ENCODE measurements around the gene IPMK. TPM values are rescaled to one million over a fixed set of nuclear protein-coding genes. Genes with fewer than 3 reads are reported as not detected.

The IPMK gene
- total RNA-seq, 1 experiment from 2014 or later: 15.8 TPM

DNA sequence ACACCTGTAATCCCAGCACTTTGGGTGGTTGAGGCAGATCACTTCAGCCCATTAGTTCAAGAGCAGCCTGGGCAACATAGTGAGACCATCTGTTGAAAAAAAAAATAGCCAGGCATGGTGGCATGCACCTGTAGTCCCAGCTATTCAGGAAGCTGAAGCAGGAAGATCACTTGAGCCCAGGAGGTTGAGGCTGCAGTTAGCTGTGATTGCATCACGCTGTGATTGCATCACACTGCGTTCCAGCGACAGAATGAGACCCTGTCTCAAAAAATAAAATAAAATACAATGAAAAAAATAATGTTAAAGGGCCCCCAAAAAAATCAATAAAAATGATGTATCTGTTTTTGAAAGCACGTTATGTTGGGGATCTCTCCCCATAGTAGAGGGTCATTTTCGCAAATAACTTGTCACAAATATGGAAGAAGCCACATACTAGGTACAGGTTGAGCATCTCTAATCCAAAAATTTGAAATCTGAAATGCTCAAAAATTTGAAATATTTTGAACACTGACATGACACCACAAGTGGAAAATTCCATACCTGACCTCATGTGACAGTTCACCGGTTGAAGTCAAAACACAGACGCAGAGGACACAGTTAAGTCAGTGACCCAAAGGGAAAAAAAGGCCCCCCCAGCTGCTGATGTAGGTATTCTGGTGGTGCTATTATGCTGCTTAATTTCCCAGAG lies 10.7 kb upstream of the IPMK start:
- Histone ChIP-seq H3K27me3 (ENCODE audit: control insufficient read depth, insufficient read depth, low read length) (no peaks in the 10 kb centered on the region), H3K36me3 (replicated peaks; ENCODE audit: control insufficient read depth, insufficient read depth, low read length) (peaks cover 3% of the 10 kb centered on the region; the same call in 1 of the 2 replicates), H3K4me3 (ENCODE audit: insufficient read depth, low read depth, low read length) (no peak overlapping the region)
- DNase-seq: no peak

DNA sequence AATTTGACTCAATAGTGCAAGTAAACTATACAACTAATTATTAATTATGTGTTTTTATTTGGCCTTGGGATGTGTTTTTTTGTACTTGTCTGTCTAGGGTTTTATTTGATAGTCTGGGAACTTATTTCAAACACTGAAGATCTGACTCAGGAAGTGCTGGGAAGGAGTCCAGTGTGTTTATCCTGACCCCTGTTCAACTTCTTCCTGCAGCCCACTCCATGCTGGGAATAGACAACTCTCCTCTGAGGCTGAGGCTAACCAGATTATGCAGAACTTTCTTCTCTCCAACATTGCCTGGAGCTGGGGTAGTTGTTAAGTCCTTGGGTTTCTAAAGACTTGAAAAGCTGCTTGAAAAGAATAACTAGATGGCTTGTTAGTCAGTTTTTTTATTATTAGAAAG lies 8.2 kb upstream of the IPMK start:
- Histone ChIP-seq H3K36me3 (replicated peaks; ENCODE audit: control insufficient read depth, insufficient read depth, low read length) (peaks cover 3% of the 10 kb centered on the region; the same call in 1 of the 2 replicates), H3K4me3 (ENCODE audit: insufficient read depth, low read depth, low read length) (no peak overlapping the region), H3K27me3 (ENCODE audit: control insufficient read depth, insufficient read depth, low read length) (no peaks in the 10 kb centered on the region)
- DNase-seq: no peak

DNA sequence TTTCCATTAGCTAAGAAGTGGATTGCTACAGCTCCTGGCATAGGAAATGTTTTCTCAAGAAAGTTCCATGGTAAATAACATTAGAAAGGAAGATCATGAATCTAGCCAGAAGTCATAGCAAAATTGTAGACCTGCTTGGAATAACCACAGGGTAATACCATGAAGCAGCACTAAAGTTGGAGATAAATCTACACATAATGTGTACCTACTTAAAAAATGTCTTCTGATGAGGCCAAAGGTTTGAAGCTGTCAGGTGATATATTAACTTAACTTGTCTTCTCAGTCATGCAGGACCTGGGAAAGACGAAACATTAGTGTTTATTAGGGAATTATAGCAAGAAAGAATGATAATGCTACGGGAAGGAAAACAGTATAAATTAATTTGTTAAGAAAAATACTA lies 7.6 kb upstream of the IPMK start:
- Histone ChIP-seq H3K36me3 (replicated peaks; ENCODE audit: control insufficient read depth, insufficient read depth, low read length) (peaks cover 3% of the 10 kb centered on the region; the same call in 1 of the 2 replicates), H3K27me3 (ENCODE audit: control insufficient read depth, insufficient read depth, low read length) (no peaks in the 10 kb centered on the region), H3K4me3 (ENCODE audit: insufficient read depth, low read depth, low read length) (no peak overlapping the region)
- no peak for DNase-seq

DNA sequence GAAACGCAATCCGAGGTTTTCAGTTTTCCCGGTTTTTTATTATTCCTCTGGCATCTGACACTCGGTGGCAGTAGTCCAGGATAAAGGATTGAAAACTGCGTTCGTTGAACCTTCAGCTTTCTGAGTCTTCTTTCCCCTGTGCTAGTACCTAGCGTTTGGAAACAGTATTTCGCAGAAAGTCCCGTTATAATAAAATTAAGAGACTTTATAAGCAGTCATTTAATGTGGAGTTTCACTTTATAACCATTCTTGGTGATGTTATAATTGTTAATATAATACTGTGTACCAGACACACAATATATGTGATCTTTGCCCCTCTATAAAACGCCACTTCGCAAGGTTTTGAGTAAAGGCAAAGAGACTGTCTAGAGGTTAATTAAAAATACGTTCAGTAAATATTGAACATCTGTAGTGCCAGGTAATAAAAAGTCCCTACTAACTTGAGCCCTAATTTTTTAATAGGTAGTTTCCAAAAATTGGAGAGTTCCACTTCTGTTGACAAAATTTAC lies 2.1 kb upstream of the IPMK start:
- Histone ChIP-seq H3K4me3 (ENCODE audit: insufficient read depth, low read depth, low read length) (peak overlapping the region; percentile 81), H3K36me3 (replicated peaks; ENCODE audit: control insufficient read depth, insufficient read depth, low read length) (no peaks in the 10 kb centered on the region), H3K27me3 (ENCODE audit: control insufficient read depth, insufficient read depth, low read length) (no peaks in the 10 kb centered on the region)
- no peak for DNase-seq

DNA sequence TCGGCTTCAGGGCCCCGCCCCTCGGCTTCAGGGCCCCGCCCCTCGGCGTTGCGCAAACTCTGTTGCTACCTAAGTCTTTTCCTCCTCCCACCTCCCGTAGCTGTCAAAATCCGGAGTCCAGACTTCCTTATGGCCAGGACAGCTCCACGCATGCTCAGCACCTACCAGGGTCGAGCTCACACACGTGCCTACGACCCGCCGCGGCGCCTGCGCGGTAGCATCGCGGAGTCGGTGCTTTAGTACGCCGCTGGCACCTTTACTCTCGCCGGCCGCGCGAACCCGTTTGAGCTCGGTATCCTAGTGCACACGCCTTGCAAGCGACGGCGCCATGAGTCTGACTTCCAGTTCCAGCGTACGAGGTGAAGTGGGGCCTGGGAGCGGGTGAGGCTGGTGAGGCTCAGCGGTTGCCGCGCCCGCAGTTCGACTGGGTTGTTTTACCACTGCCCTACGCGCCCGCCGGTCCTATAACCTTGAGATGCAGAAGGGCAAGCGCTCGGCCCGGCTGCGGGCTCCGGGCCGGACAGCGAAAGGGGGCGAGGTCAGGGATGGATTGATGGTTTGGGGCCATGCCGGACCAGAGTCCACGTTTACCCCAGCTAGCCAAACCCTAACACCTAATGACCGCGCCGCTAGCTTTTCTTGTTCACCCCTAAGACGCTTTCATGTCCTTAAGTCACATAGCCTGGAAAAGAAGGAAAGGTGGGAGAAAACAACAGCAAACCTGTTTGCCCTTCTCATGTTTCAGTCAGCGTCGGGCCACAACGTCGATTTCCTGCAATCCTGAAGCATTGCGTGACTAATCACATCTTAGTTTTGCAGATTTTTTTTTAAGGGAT lies 1.5 kb upstream of the IPMK start, which contains the start of gene CISD1:
TSS of gene CISD1 (plus strand) at position 217 of the 836 bp plus-strand sequence. CDS start at position 329, 112 bp downstream.
- Histone ChIP-seq H3K27me3 (ENCODE audit: control insufficient read depth, insufficient read depth, low read length) (no peaks in the 10 kb centered on the region), H3K4me3 (ENCODE audit: insufficient read depth, low read depth, low read length) (peak within 1 kb of the TSS; percentile 87), H3K36me3 (replicated peaks; ENCODE audit: control insufficient read depth, insufficient read depth, low read length) (no peaks in the 10 kb centered on the region)
- peak; percentile 95 for DNase-seq

DNA sequence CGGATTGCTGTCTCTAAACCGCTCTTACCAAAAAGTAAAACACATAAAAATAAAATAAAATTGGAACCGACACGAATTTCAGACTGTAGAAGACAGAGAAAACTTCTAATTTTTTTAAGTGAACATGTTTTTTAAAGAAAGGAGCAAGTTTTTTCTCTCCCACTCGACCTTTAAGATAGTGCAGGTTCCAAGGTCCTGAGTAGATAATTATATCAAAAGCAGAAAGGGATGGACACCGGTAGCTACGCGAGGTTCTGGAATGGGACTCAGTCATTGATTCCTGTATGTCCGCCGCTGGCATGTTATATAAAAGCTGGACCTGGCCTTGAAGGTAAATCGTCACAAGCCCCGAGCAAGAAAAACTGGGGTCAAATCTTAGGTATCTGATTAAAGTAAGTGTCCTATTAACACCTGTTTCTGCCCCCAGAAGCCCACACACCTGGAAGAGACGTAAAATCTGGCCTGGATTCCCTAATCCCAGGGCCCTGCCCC lies 806 bp upstream of the IPMK start:
- H3K4me3 ChIP-seq (ENCODE audit: insufficient read depth, low read depth, low read length): peak overlapping the region; percentile 87
- H3K27me3 ChIP-seq (ENCODE audit: control insufficient read depth, insufficient read depth, low read length): no peaks in the 10 kb centered on the region
- DNase-seq: no peak
- H3K36me3 ChIP-seq (replicated peaks; ENCODE audit: control insufficient read depth, insufficient read depth, low read length): no peaks in the 10 kb centered on the region

DNA sequence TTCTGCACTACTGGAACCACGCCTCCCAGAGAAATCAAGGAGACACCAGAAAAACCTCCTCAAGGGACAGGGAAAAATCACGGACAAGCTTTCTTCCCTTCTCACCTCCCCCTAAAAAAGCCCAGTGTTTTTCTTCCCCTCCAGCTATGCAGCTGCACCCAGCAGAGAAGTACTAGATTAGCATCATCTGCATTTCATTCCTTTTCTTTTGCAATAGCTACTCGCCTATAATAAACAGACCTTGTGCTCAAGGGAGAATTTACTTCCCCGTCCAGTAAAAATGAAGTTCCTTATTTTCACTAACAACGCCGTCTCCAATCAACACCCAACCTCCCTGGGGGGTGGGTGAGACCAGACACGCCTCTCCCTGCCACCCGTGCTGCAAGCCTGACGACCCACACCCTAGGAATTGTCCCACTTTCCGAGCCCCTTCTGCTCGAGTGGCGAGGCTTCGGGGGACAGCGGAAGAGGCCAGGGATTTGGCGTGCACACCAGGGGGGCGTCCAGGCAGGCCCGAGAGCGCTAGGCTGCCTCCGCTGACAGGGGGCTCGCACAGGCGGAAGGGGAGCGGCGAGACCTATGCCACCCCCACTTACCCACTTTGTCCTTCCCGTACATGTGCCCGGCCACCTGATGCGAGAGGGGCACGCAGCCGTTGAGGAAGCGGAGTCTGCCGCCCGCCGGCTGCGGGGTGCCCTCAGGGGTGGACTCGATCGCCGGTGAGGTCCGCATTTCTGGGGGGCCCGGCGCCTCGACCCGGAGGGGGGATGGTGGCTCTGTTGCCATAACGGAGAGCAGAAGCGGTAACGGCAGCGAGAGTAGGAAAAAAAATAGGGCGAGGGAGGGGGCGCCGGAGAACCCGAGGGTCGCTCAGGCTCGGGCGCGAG lies 625 bp downstream of the IPMK start:
- Histone ChIP-seq H3K4me3 (ENCODE audit: insufficient read depth, low read depth, low read length) (peak overlapping the region; percentile 87), H3K36me3 (replicated peaks; ENCODE audit: control insufficient read depth, insufficient read depth, low read length) (no peaks in the 10 kb centered on the region), H3K27me3 (ENCODE audit: control insufficient read depth, insufficient read depth, low read length) (no peaks in the 10 kb centered on the region)
- peak; percentile 64 for DNase-seq

DNA sequence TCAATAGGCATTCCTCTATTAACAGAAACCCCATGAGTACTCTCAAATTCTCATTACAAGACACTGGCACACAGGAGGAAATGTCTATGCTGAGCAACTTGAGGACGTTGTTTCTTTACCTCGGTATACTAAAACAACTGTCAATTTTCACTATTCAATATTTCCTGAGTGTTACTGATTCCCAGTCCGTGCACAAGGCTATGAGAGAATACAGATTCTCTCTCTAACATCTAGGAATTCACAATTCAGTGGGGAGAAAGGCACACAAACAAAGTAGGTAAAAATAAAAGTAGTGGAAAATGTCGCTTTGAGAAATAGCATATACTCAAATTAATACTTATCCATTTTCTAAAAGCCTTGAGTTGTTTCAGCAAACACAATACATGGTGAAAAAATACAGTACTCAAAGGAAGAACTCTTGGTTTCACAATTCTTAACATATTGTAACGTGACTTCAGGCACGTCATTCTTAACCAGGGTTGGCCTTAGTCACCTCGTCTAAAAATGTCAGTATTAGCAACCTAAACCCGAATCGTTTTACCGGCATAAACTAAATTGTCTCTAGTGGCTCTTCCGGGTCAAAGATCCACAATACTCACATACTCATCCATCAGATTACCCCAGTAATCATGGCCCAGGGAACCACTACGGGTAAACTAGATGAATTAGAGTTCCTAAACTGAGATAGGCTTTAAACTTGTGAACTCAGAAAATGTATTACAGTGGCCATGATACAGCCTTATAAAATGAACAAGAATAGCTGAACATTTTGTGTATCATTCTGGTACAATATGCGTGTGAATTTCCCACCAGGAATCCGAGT lies 1.5 kb downstream of the IPMK start:
- H3K36me3 ChIP-seq (replicated peaks; ENCODE audit: control insufficient read depth, insufficient read depth, low read length): no peaks in the 10 kb centered on the region
- no peak for DNase-seq
- H3K4me3 ChIP-seq (ENCODE audit: insufficient read depth, low read depth, low read length): peak overlapping the region; percentile 87
- no peaks in the 10 kb centered on the region for H3K27me3 ChIP-seq (ENCODE audit: control insufficient read depth, insufficient read depth, low read length)

DNA sequence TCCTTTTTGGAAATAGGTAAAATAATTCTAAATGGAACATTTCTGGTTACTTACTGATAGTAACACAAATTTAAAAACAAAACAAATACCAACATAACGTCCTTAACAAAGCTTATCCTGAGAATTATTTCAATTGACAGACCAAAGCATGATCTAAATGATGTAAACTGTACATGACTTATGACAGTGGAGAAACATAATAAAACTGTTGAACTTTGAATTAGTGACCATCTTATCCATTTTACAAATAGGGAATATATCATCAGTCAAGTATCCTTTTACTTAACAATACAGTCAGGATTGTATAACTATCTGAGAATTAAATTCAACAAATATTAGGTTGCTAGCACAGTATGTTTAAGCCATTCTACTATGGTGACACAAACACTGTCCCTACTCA lies 2.4 kb downstream of the IPMK start:
- H3K36me3 ChIP-seq (replicated peaks; ENCODE audit: control insufficient read depth, insufficient read depth, low read length): no peaks in the 10 kb centered on the region
- no peak for DNase-seq
- no peaks in the 10 kb centered on the region for H3K27me3 ChIP-seq (ENCODE audit: control insufficient read depth, insufficient read depth, low read length)
- H3K4me3 ChIP-seq (ENCODE audit: insufficient read depth, low read depth, low read length): no peak overlapping the region; the same call in 1 of the 2 replicates

DNA sequence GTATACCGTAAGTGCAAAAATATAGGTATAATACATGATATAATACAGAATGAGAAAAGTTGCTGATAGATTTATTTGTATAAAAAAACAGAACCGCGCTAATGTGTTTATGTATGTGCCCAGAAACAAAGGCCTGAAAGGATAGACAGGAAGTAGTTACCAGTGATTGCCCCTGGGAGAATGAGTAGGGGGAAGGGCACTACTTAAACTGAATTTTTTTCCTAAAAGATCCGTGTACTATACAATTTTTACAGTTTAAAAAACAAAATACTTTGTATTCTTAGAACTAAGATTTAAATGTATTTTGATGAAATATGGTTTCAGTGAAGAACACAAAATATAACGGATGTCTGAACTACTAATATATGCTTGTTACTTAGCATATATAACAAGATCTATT lies 2.9 kb downstream of the IPMK start:
- Histone ChIP-seq H3K36me3 (replicated peaks; ENCODE audit: control insufficient read depth, insufficient read depth, low read length) (no peaks in the 10 kb centered on the region), H3K27me3 (ENCODE audit: control insufficient read depth, insufficient read depth, low read length) (no peaks in the 10 kb centered on the region), H3K4me3 (ENCODE audit: insufficient read depth, low read depth, low read length) (no peak overlapping the region; the same call in 1 of the 2 replicates)
- no peak for DNase-seq

DNA sequence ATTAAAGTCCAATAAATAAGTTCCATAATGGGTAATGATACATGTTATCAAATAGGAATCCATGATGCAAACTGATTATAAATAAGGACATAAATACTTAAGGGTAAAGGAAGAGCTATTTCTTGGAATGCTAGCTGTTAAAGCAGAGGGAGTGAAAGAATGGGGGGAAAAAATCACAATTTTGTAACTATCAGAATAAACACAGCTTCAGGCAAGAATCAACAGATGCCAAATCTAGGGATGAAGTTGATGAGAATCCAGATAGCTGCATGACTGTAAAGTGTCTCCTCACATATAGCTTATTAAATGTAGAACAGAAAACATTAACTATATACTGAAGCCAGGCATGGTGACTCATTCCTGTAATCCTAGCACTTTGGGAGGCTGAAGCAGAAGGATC lies 4.9 kb downstream of the IPMK start:
- Histone ChIP-seq H3K36me3 (replicated peaks; ENCODE audit: control insufficient read depth, insufficient read depth, low read length) (no peaks in the 10 kb centered on the region), H3K27me3 (ENCODE audit: control insufficient read depth, insufficient read depth, low read length) (no peaks in the 10 kb centered on the region), H3K4me3 (ENCODE audit: insufficient read depth, low read depth, low read length) (no peak overlapping the region)
- DNase-seq: no peak

DNA sequence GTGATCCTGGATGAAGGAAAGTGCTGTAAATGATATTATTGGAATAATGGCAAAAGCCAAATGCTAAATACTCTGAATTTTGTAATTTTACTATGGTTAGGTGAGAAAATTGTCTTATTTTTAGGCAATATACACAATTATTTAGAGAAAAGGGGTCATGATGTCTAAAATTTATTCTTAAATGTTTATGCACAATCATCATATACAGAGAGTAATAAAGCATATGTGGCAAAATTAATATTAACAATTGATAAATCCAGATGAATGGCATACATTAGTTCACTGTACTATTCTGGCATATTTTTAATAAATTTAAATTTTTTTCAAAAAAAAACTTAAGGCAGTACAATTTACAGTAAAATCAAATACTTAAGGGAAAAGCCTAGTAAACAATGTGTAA lies 7.4 kb downstream of the IPMK start:
- no peaks in the 10 kb centered on the region for H3K36me3 ChIP-seq (replicated peaks; ENCODE audit: control insufficient read depth, insufficient read depth, low read length)
- H3K4me3 ChIP-seq (ENCODE audit: insufficient read depth, low read depth, low read length): no peak overlapping the region

DNA sequence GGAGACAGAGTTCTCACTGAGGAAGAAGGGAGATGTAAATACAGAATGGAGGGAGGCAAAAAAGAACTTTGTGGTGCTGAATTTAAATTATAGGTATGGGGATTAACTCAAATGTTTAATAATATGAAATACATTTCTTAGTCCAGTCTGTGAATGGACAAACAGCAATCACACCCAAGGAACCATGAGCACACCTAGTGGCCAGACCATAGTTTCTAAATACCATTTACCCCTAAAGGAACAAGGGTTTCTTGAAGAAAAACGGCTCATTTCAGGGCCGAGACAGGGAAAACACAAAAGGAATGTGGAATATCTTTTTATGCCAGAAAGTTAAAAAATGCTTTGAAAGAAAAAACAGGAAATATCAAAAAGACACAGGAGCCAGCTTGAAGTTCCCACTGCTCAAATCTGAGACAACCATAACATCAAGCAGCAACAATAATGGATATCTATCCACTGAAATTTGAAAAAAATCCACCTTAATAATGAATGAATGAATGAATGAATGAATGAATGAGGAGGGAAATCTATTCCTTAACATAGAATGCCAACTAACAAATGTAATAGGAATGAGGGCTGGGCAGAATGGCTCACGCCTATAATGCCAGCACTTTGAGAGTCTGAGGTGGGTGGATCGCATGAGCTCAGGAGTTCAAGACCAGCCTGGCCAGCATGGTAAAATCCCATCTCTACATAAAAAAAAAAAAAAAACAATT lies 8.6 kb downstream of the IPMK start:
- Histone ChIP-seq H3K27me3 (ENCODE audit: control insufficient read depth, insufficient read depth, low read length) (no peaks in the 10 kb centered on the region), H3K4me3 (ENCODE audit: insufficient read depth, low read depth, low read length) (no peak overlapping the region), H3K36me3 (replicated peaks; ENCODE audit: control insufficient read depth, insufficient read depth, low read length) (no peaks in the 10 kb centered on the region; the same call in 1 of the 2 replicates)
- DNase-seq: no peak

More for the DNA sequence above, 7.4 kb downstream of the IPMK start:
- no peak for DNase-seq
- H3K27me3 ChIP-seq (ENCODE audit: control insufficient read depth, insufficient read depth, low read length): no peaks in the 10 kb centered on the region

Data from H7 (cell line).